Measurements from ENCODE around the gene TMA7B.

GRCh38 chr22:39994041-39994565 lies 33.9 kb downstream of the TMA7B start:
- TF ChIP-seq, protein P1, sequence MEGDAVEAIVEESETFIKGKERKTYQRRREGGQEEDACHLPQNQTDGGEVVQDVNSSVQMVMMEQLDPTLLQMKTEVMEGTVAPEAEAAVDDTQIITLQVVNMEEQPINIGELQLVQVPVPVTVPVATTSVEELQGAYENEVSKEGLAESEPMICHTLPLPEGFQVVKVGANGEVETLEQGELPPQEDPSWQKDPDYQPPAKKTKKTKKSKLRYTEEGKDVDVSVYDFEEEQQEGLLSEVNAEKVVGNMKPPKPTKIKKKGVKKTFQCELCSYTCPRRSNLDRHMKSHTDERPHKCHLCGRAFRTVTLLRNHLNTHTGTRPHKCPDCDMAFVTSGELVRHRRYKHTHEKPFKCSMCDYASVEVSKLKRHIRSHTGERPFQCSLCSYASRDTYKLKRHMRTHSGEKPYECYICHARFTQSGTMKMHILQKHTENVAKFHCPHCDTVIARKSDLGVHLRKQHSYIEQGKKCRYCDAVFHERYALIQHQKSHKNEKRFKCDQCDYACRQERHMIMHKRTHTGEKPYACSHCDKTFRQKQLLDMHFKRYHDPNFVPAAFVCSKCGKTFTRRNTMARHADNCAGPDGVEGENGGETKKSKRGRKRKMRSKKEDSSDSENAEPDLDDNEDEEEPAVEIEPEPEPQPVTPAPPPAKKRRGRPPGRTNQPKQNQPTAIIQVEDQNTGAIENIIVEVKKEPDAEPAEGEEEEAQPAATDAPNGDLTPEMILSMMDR (IDR thresholded peaks at IDR 0.05), result no peak
- TF ChIP-seq POLR2A (IDR thresholded peaks at IDR 0.05), result no peak
